Mucosa of descending colon (tissue), 3 donors: ENCODE results near the gene C6orf120. TPM values are rescaled to one million over a fixed set of nuclear protein-coding genes. Genes with fewer than 3 reads are reported as not detected.

Experiments
- ATAC-seq: fragments of 200-7000 bp; cut with Tn5 transposase; one replicate; pipeline ENCODE4 v1.9.1; 2020; ENCODE audit warnings: mild to moderate bottlenecking, moderate library complexity
- DNase-seq, 3 donors: peaks; one replicate each; pipeline ENCODE4 v3.0.0-alpha.2; 2020
- H3K36me3 ChIP-seq: fragments of 200-600 bp; one replicate; pipeline ENCODE4 v1.8.0; 2021; ENCODE audit warnings: low read depth, mild to moderate bottlenecking
- H3K4me1 ChIP-seq: fragments of 200-600 bp; one replicate; pipeline ENCODE4 v1.8.0; 2021; ENCODE audit warnings: low read depth, mild to moderate bottlenecking
- H3K4me3 ChIP-seq: fragments of 200-600 bp; one replicate; pipeline ENCODE4 v1.8.0; 2021; ENCODE audit warnings: mild to moderate bottlenecking
- H3K9me3 ChIP-seq: fragments of 200-600 bp; one replicate; pipeline ENCODE4 v1.8.0; 2021; ENCODE audit warnings: mild to moderate bottlenecking
- CTCF ChIP-seq: fragments of 200-600 bp; IDR thresholded peaks from one replicate; pipeline ENCODE4 v1.8.0; 2022; ENCODE audit warnings: antibody characterized with exemption, mild to moderate bottlenecking
- intact Hi-C, 2 donors: fragments of 100-400 bp; cut with DNase I in 1 of 2; cut with micrococcal nuclease in 1 of 2; formaldehyde crosslinking; loops; one replicate each; pipeline versions ENCODE4 v1.11.0 to v1.11.1; 2022; cut with DNase I, micrococcal nuclease
- total RNA-seq, 3 donors: library from RNA; stranded (reverse); fragmentation: NEBNext Ultra II Directional in 2 of 3; extraction: Animal tissue kit (Norgen Biotek cat#: 25700) in 2 of 3; gene quantifications; one replicate each; pipeline versions ENCODE4 v1.2.1 to v1.2.4, GENCODE V29; 2021 to 2023
- donor health status: DM: no; HTN: no; CAD: no; lungs with moderate emphysema.
- donor health status: DM: no; HTN: no; CAD: no.
- donor health status: DM: no; HTN: yes; CAD: no.

C6orf120 gene
- total RNA-seq, 3 donors from 2014 or later, result 25.3 to 28.7 (median 27.5) TPM

DNA sequence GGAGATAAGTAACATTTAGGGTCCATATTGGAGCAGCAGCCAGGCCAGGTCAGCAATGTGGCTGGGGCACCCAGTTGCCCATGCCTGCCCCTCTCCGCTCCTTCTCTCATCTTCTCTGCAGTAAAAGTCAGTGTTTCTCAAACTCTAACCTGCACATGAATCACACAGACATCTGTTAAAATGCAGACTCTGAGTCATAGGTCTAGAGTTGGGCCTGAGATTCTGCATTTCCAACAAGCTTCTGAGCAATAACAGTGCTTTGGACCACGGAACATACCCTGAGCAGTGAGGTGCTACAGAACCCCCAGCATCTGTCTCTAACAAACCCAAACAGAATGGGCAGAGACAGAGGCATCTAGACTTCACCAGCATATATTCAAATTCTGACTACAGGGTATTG is 12.3 kb downstream of the C6orf120 start:
- no peaks in the 10 kb centered on the region for H3K9me3 ChIP-seq
- ATAC-seq, result no peak
- H3K4me3 ChIP-seq, result no peak overlapping the region
- no peak for DNase-seq
- no peaks in the 10 kb centered on the region for H3K4me1 ChIP-seq
- H3K36me3 ChIP-seq, result peaks cover 4% of the 10 kb centered on the region
- intact Hi-C loops, result no loop called here
- no peak for TF ChIP-seq CTCF

DNA sequence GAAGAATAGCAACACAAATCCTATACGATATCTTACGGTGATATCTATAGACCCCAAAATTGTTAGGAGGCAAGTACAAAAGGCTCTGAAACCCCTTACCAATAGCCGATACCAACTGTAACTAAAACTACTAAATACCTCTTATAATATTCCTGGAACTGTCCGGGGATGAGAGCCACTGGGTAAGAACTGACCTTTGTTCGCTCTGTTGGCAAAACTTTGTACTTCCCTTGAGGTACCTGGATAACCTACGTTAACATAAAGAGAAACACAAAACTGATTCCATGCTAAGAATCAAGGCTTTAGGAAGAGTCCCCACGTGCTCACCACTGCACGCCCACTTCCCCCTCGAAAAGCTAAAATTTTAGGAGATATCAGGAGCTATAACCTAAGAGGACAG is 12.7 kb downstream of the C6orf120 start:
- Histone ChIP-seq H3K4me1 (no peaks in the 10 kb centered on the region), H3K4me3 (no peak overlapping the region), H3K9me3 (no peaks in the 10 kb centered on the region), H3K36me3 (peaks cover 4% of the 10 kb centered on the region)
- ATAC-seq, result no peak
- no peak for TF ChIP-seq CTCF
- intact Hi-C loops, result no loop called here
- DNase-seq, result no peak

GRCh38 chr6:169719117-169719516 is 17.2 kb downstream of the C6orf120 start:
- no peak for DNase-seq
- ATAC-seq, result no peak
- Histone ChIP-seq H3K4me1 (peaks cover 8% of the 10 kb centered on the region), H3K36me3 (peaks cover 4% of the 10 kb centered on the region), H3K9me3 (no peaks in the 10 kb centered on the region), H3K4me3 (no peak overlapping the region)
- TF ChIP-seq CTCF, result no peak
- intact Hi-C loops, result no loop called here

GRCh38 chr6:169720207-169720855 is 18.4 kb downstream of the C6orf120 start:
- DNase-seq (no peak), ATAC-seq (no peak)
- Histone ChIP-seq H3K4me1 (peaks cover 8% of the 10 kb centered on the region), H3K4me3 (no peak overlapping the region), H3K36me3 (peaks cover 4% of the 10 kb centered on the region), H3K9me3 (no peaks in the 10 kb centered on the region)
- no peak for TF ChIP-seq CTCF
- intact Hi-C loops, result no loop called here

DNA sequence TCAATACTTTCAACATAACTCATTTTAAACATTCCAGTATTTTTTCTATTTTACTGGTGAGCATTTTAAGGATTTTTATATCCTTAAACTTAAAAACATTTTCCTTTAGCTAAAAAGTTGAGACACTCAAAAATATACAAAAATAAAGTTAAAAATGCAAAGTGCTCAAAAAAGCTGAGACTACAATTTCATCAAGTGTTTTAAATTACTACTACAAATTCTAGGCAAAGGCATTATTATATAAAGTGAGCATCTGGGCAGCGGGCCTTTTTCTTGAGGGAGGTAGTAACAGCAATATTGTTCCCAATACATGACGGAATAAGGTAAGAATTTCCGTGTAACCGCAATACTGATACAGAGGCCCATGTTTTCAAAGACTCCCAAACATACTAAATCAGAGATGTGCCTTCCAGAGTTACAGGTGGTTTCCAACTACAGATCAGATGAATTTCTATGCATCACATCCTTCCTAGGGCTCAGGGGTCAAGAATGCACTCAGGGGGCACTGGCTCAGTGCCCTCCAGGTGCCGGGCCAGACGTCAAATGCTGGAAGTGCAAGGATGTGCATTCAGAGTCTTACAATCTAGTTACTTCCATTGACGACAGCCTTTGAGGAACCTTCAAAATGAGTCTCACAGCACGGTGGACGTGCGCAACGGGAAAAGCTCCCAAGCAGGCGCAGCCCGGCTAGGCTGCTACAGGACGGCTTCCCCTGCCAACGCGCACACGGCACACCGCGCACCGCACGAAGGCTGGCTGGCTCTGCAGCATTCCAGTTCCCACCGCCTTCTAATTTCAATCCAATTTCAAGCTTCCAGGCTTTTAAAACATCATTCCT is 20.7 kb downstream of the C6orf120 start:
- peak; percentile 56 to 72 (median 58) for DNase-seq
- TF ChIP-seq CTCF, result no peak
- peak overlapping the region; percentile 64 for H3K4me3 ChIP-seq
- intact Hi-C loops, result no loop called here
- peaks cover 8% of the 10 kb centered on the region for H3K4me1 ChIP-seq
- H3K36me3 ChIP-seq, result no peaks in the 10 kb centered on the region
- ATAC-seq, result peak; percentile 66
- H3K9me3 ChIP-seq, result no peaks in the 10 kb centered on the region
